ENCODE data around the gene TCAF1.

GRCh38 chr7:143901668-143902331 lies at the start of gene TCAF1:
- TF ChIP-seq POLR2AphosphoS5 (IDR thresholded peaks at IDR 0.05) (peak; percentile 79 to 89), CTCF (IDR thresholded peaks at IDR 0.05) (peak in 4 of 6 experiments; percentile 4 to 33 (median 12))
